HL-60/S4 (cell line): Measurements from ENCODE around the gene RPL35A.
"Not testable (repeated sequence)": the region's sequence is repeated elsewhere in the genome, so short reads cannot be mapped to it uniquely, and the experiment has no call there.

Experiments
- in situ Hi-C: fragments of 300-500 bp; cut with MboI; formaldehyde crosslinking; loops from 2 replicates; pipeline ENCODE4 v1.14.3; 2022; ENCODE audit warnings: low sequenced_read_pairs

Gene RPL35A

DNA sequence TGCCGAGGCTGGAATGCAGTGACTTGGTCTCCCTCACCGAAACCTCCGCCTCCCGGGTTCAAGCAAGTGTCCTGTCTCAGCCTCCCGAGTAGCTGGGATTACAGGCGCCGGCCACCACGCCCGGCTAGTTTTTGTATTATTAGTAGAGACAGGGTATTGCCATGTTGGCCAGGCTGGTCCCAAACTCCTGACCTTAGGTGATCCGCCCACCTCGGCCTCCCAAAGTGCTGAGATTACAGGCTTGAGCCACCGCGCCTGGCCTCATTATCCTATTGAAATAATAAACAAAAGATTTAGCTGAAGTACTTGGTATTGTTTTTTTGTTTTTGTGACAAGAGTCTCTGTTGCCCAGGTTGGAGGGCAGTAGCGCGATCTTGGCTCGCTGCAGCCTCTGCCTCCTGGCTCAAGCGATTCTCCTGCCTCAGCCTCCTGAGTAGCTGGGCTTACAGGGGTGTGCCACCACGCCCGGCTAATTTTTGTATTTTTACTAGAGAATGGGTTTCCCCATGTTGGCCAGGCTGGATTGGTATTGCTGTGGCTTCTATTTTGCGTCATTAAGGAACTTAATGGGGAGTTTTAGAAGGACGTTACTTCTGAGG, 1.5 kb downstream of the RPL35A start:
- in situ Hi-C loops = no loop called here

GRCh38 chr3:197952440-197952839, 2.5 kb downstream of the RPL35A start:
- in situ Hi-C loops = no loop called here

DNA sequence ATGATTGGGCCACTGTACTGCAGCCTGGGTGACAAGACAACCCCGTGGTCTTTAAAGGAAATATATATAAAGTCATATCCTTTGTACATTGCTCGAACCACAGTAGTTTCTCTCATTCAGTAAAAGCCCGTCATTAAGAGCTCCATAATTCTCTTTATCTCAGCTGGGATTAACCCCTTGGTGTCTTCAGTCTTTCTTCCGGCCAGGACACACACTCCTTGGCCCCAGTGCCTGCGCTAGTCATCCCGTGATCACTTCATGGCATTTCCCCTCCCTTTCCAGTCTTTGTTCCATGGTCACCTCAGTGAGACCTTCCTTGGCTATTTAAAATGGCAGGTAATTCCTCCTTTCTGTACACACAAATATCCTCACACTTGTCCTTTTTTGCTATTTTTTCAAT, 3.3 kb downstream of the RPL35A start:
- in situ Hi-C loops = no loop called here

DNA sequence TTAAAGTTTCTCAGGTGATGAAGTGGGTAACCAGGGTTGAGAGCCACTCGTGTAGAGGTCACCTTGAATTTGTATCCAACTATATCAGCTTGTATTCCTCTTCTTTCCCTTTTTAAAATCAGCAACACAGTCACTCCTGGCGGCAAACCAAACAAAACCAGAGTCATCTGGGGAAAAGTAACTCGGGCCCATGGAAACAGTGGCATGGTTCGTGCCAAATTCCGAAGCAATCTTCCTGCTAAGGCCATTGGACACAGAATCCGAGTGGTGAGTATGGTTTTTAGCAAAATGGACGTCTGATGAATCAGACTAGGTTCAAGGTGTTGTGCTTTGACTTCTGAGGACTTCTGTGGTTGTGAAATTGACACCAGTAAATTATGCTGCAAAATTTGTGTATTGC, 3.9 kb downstream of the RPL35A start:
- in situ Hi-C loops = no loop called here

DNA sequence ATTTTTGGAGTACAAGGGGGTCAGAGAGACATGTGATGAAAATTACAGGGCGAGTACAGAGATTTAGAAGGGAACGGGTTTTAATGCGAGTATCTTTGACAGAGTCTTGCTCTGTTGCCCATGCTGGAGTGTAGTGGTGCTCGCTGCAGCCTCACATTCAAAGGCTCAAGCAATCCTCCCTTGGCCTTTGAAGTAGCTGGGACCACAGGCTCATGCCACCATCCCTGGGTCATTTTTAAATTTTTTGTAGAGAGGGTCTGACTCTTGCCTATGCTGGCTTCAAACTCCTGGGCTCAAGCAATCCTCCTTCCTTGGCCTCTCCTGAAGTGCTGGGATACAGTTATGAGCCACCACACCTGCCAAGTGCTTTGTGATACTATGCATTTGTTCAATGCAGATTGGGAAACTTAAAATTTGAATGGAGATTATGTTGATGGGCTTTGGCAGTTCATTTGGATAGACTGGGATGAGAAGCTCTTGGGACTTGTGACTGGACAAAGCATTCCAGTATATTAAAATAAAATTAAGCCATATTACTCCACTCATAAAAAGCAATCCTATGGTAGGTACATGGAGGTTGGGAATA, 6.0 kb downstream of the RPL35A start:
- in situ Hi-C loops = no loop called here

DNA sequence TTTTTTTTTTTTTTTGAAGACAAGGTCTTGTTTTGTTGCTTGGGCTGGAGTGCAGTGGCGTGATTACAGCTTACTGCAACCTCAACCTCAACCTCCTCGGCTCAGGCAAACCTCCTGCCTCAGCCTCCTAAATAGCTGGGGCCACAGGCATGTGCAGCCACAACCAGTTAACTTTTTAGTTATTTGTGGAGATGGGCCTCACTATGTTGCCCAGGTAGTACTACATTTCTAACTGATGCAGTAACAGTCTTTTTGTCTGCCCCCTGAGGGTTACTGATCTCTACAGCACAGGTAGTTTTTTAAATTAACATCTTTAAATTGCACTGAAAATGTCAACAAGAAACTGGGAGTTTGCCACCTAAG, 6.6 kb downstream of the RPL35A start:
- in situ Hi-C loops = no loop called here

- in situ Hi-C loops = no loop called here
Observed at GRCh38 chr3:197957790-197958133, 7.8 kb downstream of the RPL35A start.

GRCh38 chr3:197958346-197958745, 8.4 kb downstream of the RPL35A start:
- in situ Hi-C loops = no loop called here

- in situ Hi-C loops = not testable (repeated sequence)
Observed at GRCh38 chr3:197958848-197959247, 8.9 kb downstream of the RPL35A start.

DNA sequence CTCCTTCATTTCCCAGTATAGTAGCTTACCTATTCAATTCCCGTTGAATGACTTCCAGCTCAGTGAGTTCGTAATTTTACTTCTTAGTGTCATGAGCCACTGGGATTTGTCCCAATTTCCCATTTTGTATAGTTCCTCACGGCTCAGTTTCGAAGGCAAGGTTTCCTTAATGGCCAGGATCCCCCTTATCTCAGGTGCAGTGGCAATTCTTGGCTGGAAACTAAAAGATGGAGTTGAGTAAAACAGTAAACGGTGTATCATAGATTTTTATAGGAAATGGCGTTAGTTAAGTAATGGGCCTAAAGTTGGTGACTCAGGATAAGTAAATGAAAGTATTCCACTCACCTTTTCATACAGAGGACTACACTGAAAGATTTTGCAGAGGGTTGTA, 9.5 kb downstream of the RPL35A start:
- in situ Hi-C loops = no loop called here

DNA sequence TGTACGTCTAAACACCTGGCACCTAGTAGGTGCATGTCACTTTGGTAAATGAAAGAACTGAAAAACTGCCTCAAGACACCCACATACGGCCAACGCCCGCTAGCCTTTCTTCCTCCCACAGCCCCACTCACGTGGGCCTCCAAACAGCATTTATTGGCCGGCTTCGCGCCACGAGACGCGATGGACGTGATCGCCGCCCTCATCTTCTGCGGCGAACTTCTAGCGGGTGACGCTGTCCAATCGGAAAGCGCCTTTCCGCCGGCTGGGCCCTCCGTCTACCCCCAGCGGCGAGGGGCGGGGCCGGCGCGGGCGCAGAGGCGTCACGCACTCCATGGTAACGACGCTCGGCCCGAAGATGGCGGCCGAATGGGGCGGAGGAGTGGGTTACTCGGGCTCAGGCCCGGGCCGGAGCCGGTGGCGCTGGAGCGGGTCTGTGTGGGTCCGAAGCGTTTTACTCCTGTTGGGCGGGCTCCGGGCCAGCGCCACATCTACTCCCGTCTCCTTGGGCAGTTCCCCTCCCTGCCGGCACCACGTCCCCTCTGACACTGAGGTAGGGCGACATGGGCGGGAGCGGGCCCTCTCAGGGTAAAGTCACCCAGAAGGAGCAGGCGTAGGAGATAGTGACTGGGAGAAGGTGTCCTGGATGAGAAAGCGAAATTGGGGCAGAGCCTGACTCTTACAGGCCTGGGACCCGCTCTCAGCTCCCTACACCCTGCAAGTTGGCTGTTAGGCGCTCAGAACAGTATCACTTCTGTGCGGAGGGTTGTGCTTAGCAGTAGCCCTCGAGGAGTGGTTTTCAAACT, 10.1 kb downstream of the RPL35A start, which contains the start of gene LMLN:
Gene LMLN, plus strand, starts transcription at position 327 of the 803 bp plus-strand sequence. Its CDS starts 29 bp downstream, at position 356.
- in situ Hi-C loops = no loop called here

- in situ Hi-C loops = no loop called here
Observed at GRCh38 chr3:197960694-197961581, 10.9 kb downstream of the RPL35A start.

DNA sequence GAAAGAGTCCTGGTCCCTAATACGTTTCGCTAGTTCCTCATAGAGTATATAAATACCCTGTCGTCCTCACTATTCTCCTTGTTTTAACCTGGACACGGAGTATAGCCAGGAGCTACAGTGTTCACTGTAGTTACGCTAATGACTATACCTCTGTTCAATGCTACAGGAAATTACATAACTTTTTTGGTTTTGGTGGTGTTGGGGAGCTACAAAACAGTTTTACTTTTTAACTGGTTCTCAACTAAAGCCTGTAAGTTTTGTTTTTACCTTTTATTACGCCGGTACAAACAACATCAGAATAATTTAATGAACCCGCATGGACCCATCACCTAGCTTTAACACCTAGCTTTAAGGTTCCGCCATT, 11.6 kb downstream of the RPL35A start:
- in situ Hi-C loops = no loop called here

DNA sequence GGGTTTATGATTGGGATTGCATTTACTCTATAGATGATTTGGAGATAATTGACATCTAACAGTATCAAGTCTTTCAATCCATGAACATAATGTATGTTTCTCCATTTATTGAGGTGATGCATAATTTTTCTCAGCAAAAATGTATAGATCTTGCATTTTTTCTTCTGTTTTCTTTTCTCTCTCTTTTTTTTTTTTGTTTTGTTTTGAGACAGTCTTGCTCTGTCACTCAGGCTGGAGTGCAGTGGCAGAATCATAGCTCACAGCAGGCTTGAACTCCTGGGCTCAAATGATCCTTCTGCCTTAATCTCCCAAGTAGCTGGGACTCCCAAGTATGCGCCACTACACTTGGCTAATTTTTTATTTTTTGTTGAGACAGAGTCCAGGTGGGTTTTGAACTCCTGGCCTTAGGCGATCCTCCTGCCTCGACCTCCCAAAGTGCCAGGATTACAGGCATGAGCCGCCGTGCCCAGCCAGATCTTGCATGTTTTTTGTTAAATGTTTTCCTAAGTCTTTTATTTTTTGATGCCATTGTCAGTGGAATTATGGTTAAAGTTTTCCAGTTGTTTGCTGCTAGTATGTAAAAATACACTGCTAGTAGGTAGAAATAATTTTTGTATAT, 13.1 kb downstream of the RPL35A start:
- in situ Hi-C loops = no loop called here

DNA sequence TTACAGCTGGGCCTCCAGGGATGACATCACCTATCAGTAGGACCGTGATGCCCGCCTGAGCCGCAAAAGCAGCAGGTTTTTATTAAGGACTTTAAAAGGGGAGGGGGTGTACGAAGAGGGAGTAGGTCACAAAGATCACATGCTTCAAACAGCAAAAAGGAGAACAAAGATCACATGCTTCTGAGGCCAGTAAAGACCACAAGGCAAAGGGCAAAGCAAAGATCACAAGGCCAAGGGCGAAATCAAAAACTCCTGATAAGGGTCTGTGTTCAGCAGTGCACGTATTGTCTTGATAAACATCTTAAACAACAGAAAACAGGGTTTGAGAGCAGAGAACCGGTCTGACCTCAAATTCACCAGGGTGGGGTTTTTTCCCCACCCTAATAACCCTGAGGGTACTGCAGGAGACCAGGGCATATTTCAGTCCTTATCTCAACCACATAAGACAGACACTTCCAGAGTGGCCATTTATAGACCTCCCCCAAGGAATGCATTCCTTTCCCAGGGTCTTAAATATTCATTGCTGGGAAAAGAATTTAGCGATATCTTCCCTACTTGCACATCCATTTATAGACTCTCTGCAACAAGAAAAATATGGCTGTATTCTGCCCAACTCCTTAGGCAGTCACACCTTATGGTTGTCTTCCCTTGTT, 17.5 kb downstream of the RPL35A start:
- in situ Hi-C loops = not testable (repeated sequence)

DNA sequence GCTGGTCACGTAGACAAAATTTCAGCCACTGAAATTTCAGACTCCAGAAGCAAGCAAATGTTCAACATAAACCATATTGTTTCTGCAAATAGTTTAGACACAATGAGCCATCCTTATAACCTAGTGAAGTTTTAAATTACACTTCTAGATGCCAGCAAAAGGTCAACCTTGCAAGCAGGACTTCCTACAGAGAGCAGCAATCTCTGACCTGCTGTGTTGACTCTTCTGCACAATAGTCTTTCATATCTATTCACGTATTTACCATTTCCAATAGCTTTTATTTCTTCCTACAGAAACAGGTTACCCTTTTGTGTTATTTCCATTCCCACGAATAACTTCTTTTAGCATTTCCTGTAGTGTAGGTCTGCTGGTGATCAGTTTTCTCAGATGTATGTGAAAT, 20.6 kb downstream of the RPL35A start:
- in situ Hi-C loops = no loop called here

- in situ Hi-C loops = no loop called here
Observed at GRCh38 chr3:197974016-197974415, 24.0 kb downstream of the RPL35A start.

- in situ Hi-C loops = no loop called here
Observed at GRCh38 chr3:197975311-197975710, 25.3 kb downstream of the RPL35A start.

DNA sequence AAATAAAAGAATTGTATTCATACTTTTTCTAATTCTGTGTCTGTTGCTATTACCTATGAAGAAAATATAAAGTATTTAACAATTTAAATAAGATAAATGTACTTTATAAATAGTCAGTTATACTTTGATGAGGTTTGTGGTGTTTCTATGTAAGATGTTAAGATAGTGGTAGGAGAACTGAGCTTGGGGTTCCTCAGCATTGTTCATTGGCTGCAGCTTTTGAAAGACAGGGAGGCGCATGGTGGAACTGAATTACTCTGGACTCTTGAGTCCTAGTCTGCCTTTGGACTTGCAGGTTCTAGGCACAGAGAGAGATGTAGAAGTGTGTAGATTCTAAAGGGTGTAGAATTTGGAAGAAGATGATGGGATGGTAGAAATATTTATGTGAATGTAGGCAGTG, 33.1 kb downstream of the RPL35A start:
- in situ Hi-C loops = no loop called here

DNA sequence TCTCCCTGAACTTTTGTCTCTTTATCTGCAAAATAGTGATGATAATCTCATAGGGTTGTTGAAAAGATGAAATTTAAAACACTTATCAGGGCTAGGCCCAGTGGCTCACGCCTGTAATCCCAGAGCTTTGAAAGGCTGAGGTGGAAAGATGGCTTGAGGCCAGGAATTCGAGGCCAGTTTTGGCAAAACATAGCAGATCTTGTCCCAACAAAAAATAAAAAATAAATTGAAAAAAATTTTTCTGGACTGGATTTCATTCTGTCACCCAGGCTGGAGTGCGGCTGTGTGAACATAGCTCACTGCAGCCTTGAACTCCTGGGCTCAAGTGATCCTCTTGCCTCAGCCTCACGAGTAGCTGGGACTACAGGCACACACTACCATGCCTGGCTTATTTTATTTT, 39.7 kb downstream of the RPL35A start:
- in situ Hi-C loops = no loop called here

- in situ Hi-C loops = no loop called here
Observed at GRCh38 chr3:197994736-197995135, 44.7 kb downstream of the RPL35A start.
